ENCODE measurements around the gene RNU6-1. TPM values are rescaled to one million over a fixed set of nuclear protein-coding genes. Genes with fewer than 3 reads are reported as not detected.
A peak's percentile ranks its signal among the peaks of the same experiment; 100 is the strongest.

The RNU6-1 gene
- total RNA-seq, 1 experiment from 2014 or later, result not detected

DNA sequence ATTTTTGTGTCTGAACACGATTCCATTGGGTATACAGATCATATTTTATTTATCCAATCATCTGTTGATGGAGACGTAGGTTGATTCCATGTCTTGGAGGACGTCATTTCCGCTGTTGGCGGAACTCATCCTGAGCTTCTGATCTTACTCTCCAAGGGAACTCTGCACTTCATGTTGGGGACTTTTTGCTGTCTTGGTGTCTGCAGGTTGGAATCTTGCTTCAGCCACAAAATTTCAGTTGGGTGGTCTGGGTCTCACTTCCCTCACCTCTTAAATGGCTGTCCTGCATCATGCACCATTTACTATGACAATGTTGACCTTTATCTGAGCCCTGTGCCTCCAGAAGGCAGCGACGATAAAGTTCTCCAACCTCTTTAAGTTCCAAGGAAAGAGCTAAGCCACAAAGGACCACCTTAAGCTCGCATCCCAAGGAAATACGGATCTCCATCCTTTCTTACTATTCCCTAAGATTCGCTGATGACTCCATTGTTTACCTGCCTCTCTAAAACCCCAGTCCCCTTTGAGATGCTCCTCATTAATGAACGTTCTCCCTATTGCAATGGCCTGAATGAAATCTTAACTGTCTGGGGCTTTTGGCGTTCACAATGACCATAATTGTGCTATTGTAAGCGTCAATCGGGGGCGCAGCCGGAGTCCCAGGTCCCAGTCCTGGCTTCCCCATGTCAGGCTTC lies 23.1 kb upstream of the RNU6-1 start:
- H4K20me1 ChIP-seq (ENCODE audit: insufficient read depth), result no peaks in the 10 kb centered on the region
- H3K36me3 ChIP-seq (ENCODE audit: control insufficient read depth in 1 of 2, insufficient read depth in 2 of 2, low read length in 2 of 2), result no peaks in the 10 kb centered on the region
- intact Hi-C loops (cut with micrococcal nuclease), result loop anchor here (1.0 to 5.0 kb wide), 3 partner anchors 188 to 349 kb away; no protein-coding TSS in a partner anchor
- no peaks in the 10 kb centered on the region for H3K9me2 ChIP-seq (ENCODE audit: insufficient read depth)
- peak overlapping the region; percentile 38 to 51 for H3K4me3 ChIP-seq (replicated peaks in 1 of 2; ENCODE audit: low read depth in 1 of 2, low read length in 2 of 2)
- BruUV-seq (replicated peaks), result no TSS peak
- no peak for DNase-seq (ENCODE audit: low read depth, low spot score)
- ATAC-seq, result no peak
- peaks cover 3 to 31% of the 10 kb centered on the region in 2 experiments; a peak in 3 of 4 replicates for H3K4me1 ChIP-seq (ENCODE audit: control insufficient read depth in 1 of 2, insufficient read depth in 2 of 2, low read length in 2 of 2)
- no peak overlapping the region for H3K9ac ChIP-seq (ENCODE audit: low read length)
- peak overlapping the region; percentile 89 for H2AFZ ChIP-seq (ENCODE audit: low read depth, low read length, poor library complexity, severe bottlenecking)
- no peaks in the 10 kb centered on the region for H3K9me3 ChIP-seq (ENCODE audit: control insufficient read depth in 1 of 2, insufficient read depth in 1 of 2, low read depth in 1 of 2, low read length in 2 of 2)
- no peaks in the 10 kb centered on the region for H3K79me2 ChIP-seq (ENCODE audit: insufficient read depth, low read length)
- ChIA-PET RAD21 (ENCODE audit: low non-redundant PET in 1 of 2, low total read pairs in 2 of 2, uncharacterized antibody in 2 of 2, unreplicated experiment in 2 of 2) (interaction anchor here in 1 of 2 experiments (1.4 kb wide), 1 partner anchor 291 kb away, joined by 11 read pairs; no protein-coding TSS in a partner anchor), POLR2A (interaction anchor here (0.6 kb wide), 2 partner anchors 290 to 712 kb away, joined by 3 read pairs; no protein-coding TSS in a partner anchor), CTCF (interaction anchor here (0.6 to 3.7 kb wide), 9 partner anchors 9 to 916 kb away, joined by 3 to 40 read pairs (median 4); partner anchors contain the start of gene PIAS1)
- TF ChIP-seq EZH2 (IDR thresholded peaks at IDR 0.05), result no peak
- no peak overlapping the region for H3K27ac ChIP-seq (ENCODE audit: low read depth, low read length)
- no peaks in the 10 kb centered on the region for H3K27me3 ChIP-seq (ENCODE audit: insufficient read depth, low read length)
- H3K4me2 ChIP-seq (ENCODE audit: low read length), result peak overlapping the region; percentile 78

DNA sequence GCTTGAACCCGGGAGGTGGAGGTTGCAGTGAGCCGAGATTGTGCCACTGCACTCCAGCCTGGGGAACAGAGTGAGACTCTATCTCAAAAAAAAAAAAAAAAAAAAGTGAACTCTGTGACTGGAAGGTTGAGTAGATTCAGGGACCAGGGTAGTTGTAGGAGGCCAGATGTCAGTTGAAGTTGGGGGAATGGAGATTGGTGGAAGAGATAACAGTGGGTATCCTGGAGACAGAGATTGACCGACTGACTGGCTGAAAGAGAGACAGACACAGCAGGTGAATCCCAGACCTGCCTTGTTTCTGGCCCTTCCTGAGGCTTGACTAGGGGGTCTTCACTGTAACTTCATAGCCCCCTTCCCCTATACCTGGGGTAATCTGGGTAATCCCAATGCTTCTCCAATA lies 22.1 kb upstream of the RNU6-1 start:
- no peaks in the 10 kb centered on the region for H3K79me2 ChIP-seq (ENCODE audit: insufficient read depth, low read length)
- BruUV-seq (replicated peaks), result no TSS peak
- TF ChIP-seq POLR2AphosphoS5 (IDR thresholded peaks at IDR 0.05; ENCODE audit: low read depth, low read length), result no peak
- peaks cover 3 to 31% of the 10 kb centered on the region in 2 experiments; a peak in 3 of 4 replicates for H3K4me1 ChIP-seq (ENCODE audit: control insufficient read depth in 1 of 2, insufficient read depth in 2 of 2, low read length in 2 of 2)
- H3K9ac ChIP-seq (ENCODE audit: low read length), result no peak overlapping the region
- ChIA-PET CTCF (no interaction called here), POLR2A (no interaction called here), RAD21 (ENCODE audit: low non-redundant PET in 1 of 2, low total read pairs in 2 of 2, uncharacterized antibody in 2 of 2, unreplicated experiment in 2 of 2) (interaction anchor here in 1 of 2 experiments (0.6 kb wide), 1 partner anchor 1711 kb away, joined by 4 read pairs; no protein-coding TSS in a partner anchor)
- H3K4me2 ChIP-seq (ENCODE audit: low read length), result no peak overlapping the region
- H2AFZ ChIP-seq (ENCODE audit: low read depth, low read length, poor library complexity, severe bottlenecking), result no peak overlapping the region
- no peaks in the 10 kb centered on the region for H3K9me3 ChIP-seq (ENCODE audit: control insufficient read depth in 1 of 2, insufficient read depth in 1 of 2, low read depth in 1 of 2, low read length in 2 of 2)
- ATAC-seq (no peak), DNase-seq (ENCODE audit: low read depth, low spot score) (no peak)
- intact Hi-C loops (cut with micrococcal nuclease), result loop anchor here (5.0 kb wide), 1 partner anchor 350 kb away; no protein-coding TSS in a partner anchor
- no peaks in the 10 kb centered on the region for H3K36me3 ChIP-seq (ENCODE audit: control insufficient read depth in 1 of 2, insufficient read depth in 2 of 2, low read length in 2 of 2)
- H3K9me2 ChIP-seq (ENCODE audit: insufficient read depth), result no peaks in the 10 kb centered on the region
- H3K27me3 ChIP-seq (ENCODE audit: insufficient read depth, low read length), result no peaks in the 10 kb centered on the region
- no peak overlapping the region for H3K4me3 ChIP-seq (replicated peaks in 1 of 2; ENCODE audit: low read depth in 1 of 2, low read length in 2 of 2)
- H4K20me1 ChIP-seq (ENCODE audit: insufficient read depth), result no peaks in the 10 kb centered on the region
- no peak overlapping the region for H3K27ac ChIP-seq (ENCODE audit: low read depth, low read length)

Measured in HCT116 (cell line).